IPS-NIHi11 (cell line): Measurements from ENCODE around the gene CNTNAP2.

Experiments used
- DNase-seq: peaks from one replicate; pipeline ENCODE4 v3.0.0; 2012; ENCODE audit warnings: mixed read lengths, low spot score

The CNTNAP2 gene

GRCh38 chr7:147136352-147136751, 1019.8 kb downstream of the CNTNAP2 start:
- DNase-seq: no peak

GRCh38 chr7:147145194-147145593, 1028.6 kb downstream of the CNTNAP2 start:
- DNase-seq: no peak

- no peak for DNase-seq
These were observed 1029.6 kb downstream of the CNTNAP2 start for GRCh38 chr7:147146169-147146568.

GRCh38 chr7:147151661-147152060, 1035.1 kb downstream of the CNTNAP2 start:
- DNase-seq: no peak

- no peak for DNase-seq
These were observed 1037.0 kb downstream of the CNTNAP2 start for GRCh38 chr7:147153571-147153970.

- DNase-seq: no peak
These were observed 1044.8 kb downstream of the CNTNAP2 start for GRCh38 chr7:147161405-147161804.

GRCh38 chr7:147170341-147171012, 1053.9 kb downstream of the CNTNAP2 start:
- no peak for DNase-seq

- DNase-seq: no peak
These were observed 1054.4 kb downstream of the CNTNAP2 start for GRCh38 chr7:147171013-147171391.

GRCh38 chr7:147173883-147174282, 1057.3 kb downstream of the CNTNAP2 start:
- DNase-seq: no peak

GRCh38 chr7:147182874-147183273, 1066.3 kb downstream of the CNTNAP2 start:
- DNase-seq: no peak

- no peak for DNase-seq
These were observed 1066.7 kb downstream of the CNTNAP2 start for GRCh38 chr7:147183276-147183675.

- no peak for DNase-seq
These were observed 1071.9 kb downstream of the CNTNAP2 start for GRCh38 chr7:147188467-147188866.

- DNase-seq: no peak
These were observed 1076.9 kb downstream of the CNTNAP2 start for GRCh38 chr7:147193476-147193875.

- no peak for DNase-seq
These were observed 1079.9 kb downstream of the CNTNAP2 start for GRCh38 chr7:147196481-147196880.

GRCh38 chr7:147197006-147197405, 1080.4 kb downstream of the CNTNAP2 start:
- no peak for DNase-seq

GRCh38 chr7:147199868-147200267, 1083.3 kb downstream of the CNTNAP2 start:
- no peak for DNase-seq

GRCh38 chr7:147207988-147208387, 1091.4 kb downstream of the CNTNAP2 start:
- peak; percentile 9 for DNase-seq

- no peak for DNase-seq
These were observed 1114.7 kb downstream of the CNTNAP2 start for GRCh38 chr7:147231275-147231674.

GRCh38 chr7:147235645-147236382, 1119.2 kb downstream of the CNTNAP2 start:
- peak; percentile 11 for DNase-seq

GRCh38 chr7:147240468-147240867, 1123.9 kb downstream of the CNTNAP2 start:
- DNase-seq: no peak

- peak; percentile 61 for DNase-seq
These were observed 1128.7 kb downstream of the CNTNAP2 start for GRCh38 chr7:147245274-147245673.

GRCh38 chr7:147249956-147250355, 1133.4 kb downstream of the CNTNAP2 start:
- no peak for DNase-seq

- no peak for DNase-seq
These were observed 1135.2 kb downstream of the CNTNAP2 start for GRCh38 chr7:147251751-147252325.
